HL-60/S4 treated with retinoic acid at 250 ng/mL for 4 days and 3 days (cell line): ENCODE data around the gene KLHL18.

Source experiments
- in situ Hi-C: fragments of 300-500 bp; cut with MboI; formaldehyde crosslinking; loops from 2 replicates; pipeline ENCODE4 v1.7.0; 2022; ENCODE audit warnings: low sequenced_read_pairs

KLHL18 gene

GRCh38 chr3:47356201-47356600 lies 73.5 kb downstream of the KLHL18 start:
- in situ Hi-C loops = loop anchor here (25.0 kb wide), 1 partner anchor 644 kb away; the partner anchor contains the start of genes PRSS50 and TMIE

GRCh38 chr3:47359323-47359722 lies 76.6 kb downstream of the KLHL18 start:
- in situ Hi-C loops = loop anchor here (25.0 kb wide), 1 partner anchor 647 kb away; the partner anchor contains the start of genes PRSS50 and TMIE

GRCh38 chr3:47360110-47360517 lies 77.4 kb downstream of the KLHL18 start:
- in situ Hi-C loops = loop anchor here (25.0 kb wide), 1 partner anchor 648 kb away; the partner anchor contains the start of genes PRSS50 and TMIE

GRCh38 chr3:47362701-47363100 lies 80.0 kb downstream of the KLHL18 start:
- in situ Hi-C loops = loop anchor here (25.0 kb wide), 1 partner anchor 650 kb away; the partner anchor contains the start of genes PRSS50 and TMIE

GRCh38 chr3:47365213-47366153 lies 82.7 kb downstream of the KLHL18 start:
- in situ Hi-C loops = loop anchor here (25.0 kb wide), 1 partner anchor 653 kb away; the partner anchor contains the start of genes PRSS50 and TMIE

- in situ Hi-C loops = loop anchor here (25.0 kb wide), 1 partner anchor 655 kb away; the partner anchor contains the start of genes PRSS50 and TMIE
Observed at GRCh38 chr3:47366833-47367232, 84.1 kb downstream of the KLHL18 start.

GRCh38 chr3:47367631-47368030 lies 84.9 kb downstream of the KLHL18 start:
- in situ Hi-C loops = loop anchor here (25.0 kb wide), 1 partner anchor 655 kb away; the partner anchor contains the start of genes PRSS50 and TMIE

GRCh38 chr3:47370020-47370419 lies 87.3 kb downstream of the KLHL18 start:
- in situ Hi-C loops = loop anchor here (25.0 kb wide), 1 partner anchor 658 kb away; the partner anchor contains the start of genes PRSS50 and TMIE

GRCh38 chr3:47370887-47371697 lies 88.3 kb downstream of the KLHL18 start:
- in situ Hi-C loops = loop anchor here (25.0 kb wide), 1 partner anchor 659 kb away; the partner anchor contains the start of genes PRSS50 and TMIE

- in situ Hi-C loops = loop anchor here (25.0 kb wide), 1 partner anchor 662 kb away; the partner anchor contains the start of genes PRSS50 and TMIE
Observed at GRCh38 chr3:47374587-47374986, 91.8 kb downstream of the KLHL18 start.

GRCh38 chr3:47376393-47376792 lies 93.6 kb downstream of the KLHL18 start:
- in situ Hi-C loops = no loop called here

- in situ Hi-C loops = no loop called here
Observed at GRCh38 chr3:47377186-47377585, 94.4 kb downstream of the KLHL18 start.

GRCh38 chr3:47378869-47379268 lies 96.1 kb downstream of the KLHL18 start:
- in situ Hi-C loops = no loop called here

- in situ Hi-C loops = no loop called here
Observed at GRCh38 chr3:47379411-47379899, 96.7 kb downstream of the KLHL18 start.

GRCh38 chr3:47380026-47380600 lies 97.4 kb downstream of the KLHL18 start:
- in situ Hi-C loops = no loop called here

- in situ Hi-C loops = no loop called here
Observed at GRCh38 chr3:47380601-47381316, 98.0 kb downstream of the KLHL18 start, which contains the start of gene PTPN23. TSS of gene PTPN23 (plus strand) at chr3:47381021. CDS start at chr3:47381097, 76 bp downstream.

- in situ Hi-C loops = no loop called here
Observed at GRCh38 chr3:47381317-47382157, 98.8 kb downstream of the KLHL18 start.

GRCh38 chr3:47384425-47384824 lies 101.7 kb downstream of the KLHL18 start:
- in situ Hi-C loops = no loop called here
